ENCODE data around the gene MPI.
"Not testable (repeated sequence)": the region's sequence is repeated elsewhere in the genome, so short reads cannot be mapped to it uniquely, and the experiment has no call there.

MPI gene

DNA sequence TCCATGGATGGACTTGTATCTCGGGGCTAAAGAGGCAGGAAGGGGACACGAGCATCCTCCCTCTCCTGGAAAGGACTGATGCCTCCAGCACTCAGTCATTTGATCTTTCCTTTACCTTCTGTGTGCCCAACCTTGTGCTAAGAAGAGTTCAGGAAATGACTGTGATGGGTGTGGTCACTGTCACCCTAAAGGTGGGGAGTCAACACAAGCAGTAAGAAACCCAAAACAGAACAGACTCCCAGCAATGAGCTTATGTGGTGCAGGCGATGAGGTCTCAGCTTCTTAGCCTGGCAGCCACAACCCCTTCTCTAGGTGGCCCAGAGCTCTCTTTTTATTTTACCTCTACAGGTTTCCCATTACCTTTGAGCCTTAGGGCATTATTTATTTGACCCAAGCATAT is 3.8 kb downstream of the MPI start:
- Mint-ChIP-seq H3K36me3 (ENCODE audit: low read depth) (peaks cover 26% of the 10 kb centered on the region), H3K27ac (peak overlapping the region; percentile 55), H3K4me3 (no peak overlapping the region), H3K9me3 (no peaks in the 10 kb centered on the region), H3K4me1 (peaks cover 53% of the 10 kb centered on the region), H3K27me3 (no peaks in the 10 kb centered on the region)
- DNase-seq (no peak), ATAC-seq (no peak)

GRCh38 chr15:74894383-74894782 is 4.5 kb downstream of the MPI start:
- Mint-ChIP-seq H3K4me1 (peaks cover 46% of the 10 kb centered on the region), H3K36me3 (ENCODE audit: low read depth) (peaks cover 28% of the 10 kb centered on the region)
- H3K4me3 Mint-ChIP-seq, ATAC-seq, H3K9me3 Mint-ChIP-seq, H3K27me3 Mint-ChIP-seq, H3K27ac Mint-ChIP-seq, DNase-seq: not testable (repeated sequence)

GRCh38 chr15:74895830-74896229 is 6.0 kb downstream of the MPI start:
- Mint-ChIP-seq H3K36me3 (ENCODE audit: low read depth) (peaks cover 35% of the 10 kb centered on the region), H3K9me3 (no peaks in the 10 kb centered on the region), H3K27me3 (no peaks in the 10 kb centered on the region), H3K4me1 (peaks cover 36% of the 10 kb centered on the region), H3K27ac (no peak overlapping the region), H3K4me3 (no peak overlapping the region)
- DNase-seq (no peak), ATAC-seq (no peak)

- H3K27me3 Mint-ChIP-seq: no peaks in the 10 kb centered on the region
- H3K27ac Mint-ChIP-seq: no peak overlapping the region
- H3K36me3 Mint-ChIP-seq (ENCODE audit: low read depth): peaks cover 36% of the 10 kb centered on the region
- DNase-seq: no peak
- no peak overlapping the region for H3K4me3 Mint-ChIP-seq
- ATAC-seq: no peak
- H3K9me3 Mint-ChIP-seq: no peaks in the 10 kb centered on the region
- peaks cover 31% of the 10 kb centered on the region for H3K4me1 Mint-ChIP-seq
These were observed 6.5 kb downstream of the MPI start for GRCh38 chr15:74896316-74896715.

GRCh38 chr15:74897300-74897701 is 7.5 kb downstream of the MPI start:
- no peak overlapping the region for H3K4me3 Mint-ChIP-seq
- DNase-seq (no peak), ATAC-seq (no peak)
- H3K9me3 Mint-ChIP-seq: no peaks in the 10 kb centered on the region
- no peak overlapping the region for H3K27ac Mint-ChIP-seq
- no peaks in the 10 kb centered on the region for H3K27me3 Mint-ChIP-seq
- H3K4me1 Mint-ChIP-seq: peaks cover 28% of the 10 kb centered on the region
- H3K36me3 Mint-ChIP-seq (ENCODE audit: low read depth): peaks cover 35% of the 10 kb centered on the region

DNA sequence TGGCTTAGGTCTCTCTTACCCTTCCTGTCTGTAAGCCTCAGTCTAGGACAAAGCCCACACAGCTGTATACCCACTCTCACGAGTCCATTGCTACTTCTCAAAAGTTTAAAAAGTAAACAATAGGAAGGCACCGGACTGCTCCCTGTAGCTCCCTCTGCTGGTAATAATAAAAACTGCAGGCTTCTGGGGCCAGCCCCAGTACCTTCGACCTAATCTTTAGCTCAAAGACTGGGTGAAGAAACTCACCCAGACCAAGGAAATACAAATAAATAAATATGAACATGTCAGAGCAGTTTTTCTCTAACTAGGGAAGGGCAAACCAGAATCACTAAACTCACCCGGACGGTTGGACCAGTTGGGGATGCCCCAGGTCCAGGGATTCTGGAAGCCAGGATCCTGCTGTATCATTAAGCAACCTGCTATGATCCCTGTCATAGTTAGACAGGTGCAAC is 11.8 kb downstream of the MPI start:
- H3K9me3 Mint-ChIP-seq: no peaks in the 10 kb centered on the region

GRCh38 chr15:74902295-74903075 is 12.6 kb downstream of the MPI start:
- Mint-ChIP-seq H3K27ac (no peak overlapping the region), H3K36me3 (ENCODE audit: low read depth) (peaks cover 34% of the 10 kb centered on the region)

More for the DNA sequence above, 11.8 kb downstream of the MPI start:
- no peak overlapping the region for H3K27ac Mint-ChIP-seq
- H3K4me1 Mint-ChIP-seq: peaks cover 29% of the 10 kb centered on the region
- DNase-seq: peak; percentile 65
- no peak overlapping the region for H3K4me3 Mint-ChIP-seq
- ATAC-seq: peak; percentile 21
- H3K27me3 Mint-ChIP-seq: no peaks in the 10 kb centered on the region
- H3K36me3 Mint-ChIP-seq (ENCODE audit: low read depth): peaks cover 33% of the 10 kb centered on the region

GRCh38 chr15:74903676-74904075 is 13.8 kb downstream of the MPI start:
- H3K36me3 Mint-ChIP-seq (ENCODE audit: low read depth): peaks cover 37% of the 10 kb centered on the region

More at GRCh38 chr15:74902295-74903075, 12.6 kb downstream of the MPI start:
- H3K9me3 Mint-ChIP-seq: no peaks in the 10 kb centered on the region
- DNase-seq (no peak), ATAC-seq (no peak)
- no peaks in the 10 kb centered on the region for H3K27me3 Mint-ChIP-seq
- peaks cover 37% of the 10 kb centered on the region for H3K4me1 Mint-ChIP-seq
- no peak overlapping the region for H3K4me3 Mint-ChIP-seq

DNA sequence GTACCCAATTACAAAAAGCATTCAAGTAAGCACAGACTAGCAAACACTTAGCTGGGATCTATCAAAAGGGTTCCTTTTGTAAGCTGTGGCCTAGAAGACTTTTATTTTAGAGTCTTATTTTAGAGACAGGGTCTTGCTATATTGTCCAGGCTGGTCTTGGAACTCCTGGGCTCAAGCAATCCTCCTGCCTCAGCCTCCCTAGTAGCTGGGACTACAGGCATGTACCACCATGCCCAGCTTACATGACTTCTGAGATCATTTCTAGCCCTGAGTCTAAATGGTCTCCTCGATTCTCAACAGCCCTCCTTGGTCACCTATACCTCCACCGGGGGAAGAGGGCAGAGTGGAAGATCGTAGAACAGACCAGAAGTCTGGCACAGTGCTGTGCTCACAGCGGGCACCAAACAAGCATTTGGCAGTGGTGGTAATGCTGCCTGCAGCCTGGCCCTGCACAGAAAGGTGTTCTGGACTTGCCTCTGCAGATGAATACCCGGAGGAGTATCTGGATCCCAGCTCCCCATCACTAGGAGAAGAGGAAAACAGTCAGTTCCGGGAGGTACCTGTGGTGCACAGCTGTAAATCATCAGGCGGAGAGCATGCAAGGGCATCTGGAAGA is 14.5 kb downstream of the MPI start:
- no peak overlapping the region for H3K27ac Mint-ChIP-seq
- H3K4me1 Mint-ChIP-seq: peaks cover 41% of the 10 kb centered on the region
- DNase-seq: no peak
- no peak for ATAC-seq
- H3K36me3 Mint-ChIP-seq (ENCODE audit: low read depth): peaks cover 40% of the 10 kb centered on the region
- H3K27me3 Mint-ChIP-seq: no peaks in the 10 kb centered on the region
- peak overlapping the region; percentile 5 for H3K4me3 Mint-ChIP-seq
- H3K9me3 Mint-ChIP-seq: no peaks in the 10 kb centered on the region

More at GRCh38 chr15:74903676-74904075, 13.8 kb downstream of the MPI start:
- no peaks in the 10 kb centered on the region for H3K9me3 Mint-ChIP-seq
- no peak for ATAC-seq
- H3K27ac Mint-ChIP-seq: no peak overlapping the region
- peaks cover 41% of the 10 kb centered on the region for H3K4me1 Mint-ChIP-seq
- H3K27me3 Mint-ChIP-seq: no peaks in the 10 kb centered on the region
- no peak for DNase-seq
- H3K4me3 Mint-ChIP-seq: no peak overlapping the region

GRCh38 chr15:74906067-74906449 is 16.2 kb downstream of the MPI start:
- DNase-seq: peak; percentile 41
- Mint-ChIP-seq H3K4me3 (peak overlapping the region; percentile 94), H3K4me1 (peaks cover 39% of the 10 kb centered on the region), H3K9me3 (no peaks in the 10 kb centered on the region), H3K27me3 (no peaks in the 10 kb centered on the region), H3K27ac (peak overlapping the region; percentile 68), H3K36me3 (ENCODE audit: low read depth) (peaks cover 31% of the 10 kb centered on the region)
- peak; percentile 35 for ATAC-seq

- Mint-ChIP-seq H3K9me3 (no peaks in the 10 kb centered on the region), H3K27ac (peak within 1 kb of the TSS; percentile 94), H3K36me3 (ENCODE audit: low read depth) (peaks cover 31% of the 10 kb centered on the region), H3K27me3 (no peaks in the 10 kb centered on the region), H3K4me3 (peak within 1 kb of the TSS; percentile 94), H3K4me1 (peaks cover 38% of the 10 kb centered on the region)
- peak; percentile 86 for DNase-seq
- peak; percentile 81 for ATAC-seq
These were observed 16.8 kb downstream of the MPI start, which contains the start of gene FAM219B for GRCh38 chr15:74906450-74907162. FAM219B (minus strand) TSS chr15:74906851; CDS start chr15:74906800, 51 bp downstream.

- no peaks in the 10 kb centered on the region for H3K27me3 Mint-ChIP-seq
- ATAC-seq: peak; percentile 50
- H3K4me1 Mint-ChIP-seq: peaks cover 31% of the 10 kb centered on the region
- no peaks in the 10 kb centered on the region for H3K9me3 Mint-ChIP-seq
- DNase-seq: no peak
- H3K36me3 Mint-ChIP-seq (ENCODE audit: low read depth): peaks cover 27% of the 10 kb centered on the region
- H3K27ac Mint-ChIP-seq: peak overlapping the region; percentile 94
- peak overlapping the region; percentile 94 for H3K4me3 Mint-ChIP-seq
These were observed 17.5 kb downstream of the MPI start for GRCh38 chr15:74907163-74907870.

DNA sequence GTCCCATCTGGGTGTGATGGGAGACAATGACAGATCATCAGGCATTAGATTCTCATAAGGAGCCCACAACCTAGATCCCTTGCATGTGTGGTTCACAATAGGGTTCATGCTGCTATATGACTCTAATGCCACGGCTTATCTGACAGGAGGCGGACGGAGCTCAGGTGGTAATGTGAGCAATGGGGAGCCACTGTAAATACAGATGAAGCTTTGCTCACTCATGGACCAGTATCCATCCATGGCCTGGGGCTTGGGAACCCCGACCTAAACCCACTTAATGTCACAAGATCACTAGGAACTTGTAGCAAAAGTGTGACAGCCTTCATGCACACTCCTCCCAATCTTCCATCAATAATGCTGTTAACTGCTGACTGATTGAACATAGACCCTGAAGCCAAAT is 18.8 kb downstream of the MPI start:
- H3K4me3 Mint-ChIP-seq: no peak overlapping the region
- no peaks in the 10 kb centered on the region for H3K27me3 Mint-ChIP-seq
- no peaks in the 10 kb centered on the region for H3K9me3 Mint-ChIP-seq
- peaks cover 28% of the 10 kb centered on the region for H3K36me3 Mint-ChIP-seq (ENCODE audit: low read depth)
- no peak for DNase-seq
- H3K4me1 Mint-ChIP-seq: peaks cover 26% of the 10 kb centered on the region
- no peak for ATAC-seq
- H3K27ac Mint-ChIP-seq: no peak overlapping the region

DNA sequence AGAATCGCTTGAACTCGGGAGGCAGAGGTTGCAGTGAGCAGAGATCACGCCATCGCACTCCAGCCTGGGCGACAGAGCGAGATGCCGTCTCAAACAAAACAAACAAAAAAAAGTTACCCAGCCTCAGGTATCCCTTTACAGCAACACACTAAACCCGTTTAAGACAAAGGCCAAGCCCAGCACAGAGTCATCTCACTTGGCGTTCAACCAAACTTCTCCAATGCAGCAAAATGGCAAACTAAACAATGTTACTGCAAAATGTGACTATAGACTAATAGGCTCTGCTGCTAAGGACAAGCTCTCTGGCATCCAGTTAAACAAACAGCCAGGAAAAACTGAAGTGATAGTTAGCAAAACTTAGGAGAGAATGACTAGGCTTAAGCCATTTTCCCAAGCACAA is 23.2 kb downstream of the MPI start:
- DNase-seq: no peak
- no peak for ATAC-seq
- Mint-ChIP-seq H3K36me3 (ENCODE audit: low read depth) (peaks cover 36% of the 10 kb centered on the region), H3K27me3 (no peaks in the 10 kb centered on the region), H3K4me1 (no peaks in the 10 kb centered on the region), H3K9me3 (no peaks in the 10 kb centered on the region), H3K27ac (no peak overlapping the region), H3K4me3 (no peak overlapping the region)

Measured in activated naive CD8-positive, alpha-beta T cell treated with anti-CD3 and anti-CD28 coated beads, Interleukin-2, amount 50 U/mL, for 24 hours (primary cell).